OCI-LY7 (cell line): ENCODE measurements around the gene TNFAIP3.

Experiments used
- CTCF ChIP-seq: fragments of 200-600 bp; sonication (generic); conservative IDR thresholded peaks from 2 replicates; pipeline ENCODE4 v1.5.1; 2014; ENCODE audit warnings: mild to moderate bottlenecking, antibody characterized with exemption, low read length, moderate library complexity, mixed read lengths
- EZH2phosphoT487 ChIP-seq: fragments of 200-600 bp; sonication (generic); IDR thresholded peaks from 2 replicates; pipeline ENCODE4 v1.6.1; 2018; ENCODE audit warnings: low read depth, borderline replicate concordance, mild to moderate bottlenecking, mixed run types, antibody characterized with exemption, low read length, moderate library complexity, mixed read lengths

- no peak for TF ChIP-seq CTCF
- no peak for TF ChIP-seq EZH2phosphoT487
Observed at GRCh38 chr6:137872581-137873115, 5.6 kb downstream of the TNFAIP3 start.
